Nasal cavity respiratory epithelium epithelial cell of viscerocranial mucosa (primary cell): ENCODE data around the gene SULT1B1. TPM values are rescaled to one million over a fixed set of nuclear protein-coding genes. Genes with fewer than 3 reads are reported as not detected.

Source experiments
- total RNA-seq: library from RNA; depleted of rRNA; stranded (reverse); fragments of >200 nt; gene quantifications from 2 replicates; pipeline ENCODE4 v1.2.3, GENCODE V29; 2014

Gene SULT1B1
- total RNA-seq = under 0.01 and 0.28 TPM in 2 replicates

GRCh38 chr4:69760455-69760854 is at the start of gene SULT1B1:
TSS of gene SULT1B1 (minus strand) at chr4:69760620. CDS start at chr4:69755217, 5,403 bp downstream.

Other genes with a start within 250 kb of the SULT1B1 start
- gene UGT2A2, start 121.0 kb downstream of the SULT1B1 start, total RNA-seq = not detected in 2 replicates
- gene UGT2A1, start 107.4 kb downstream of the SULT1B1 start, total RNA-seq = not detected in 2 replicates
- gene SULT1E1, start 99.5 kb upstream of the SULT1B1 start, total RNA-seq = 0.64 and 3.8 TPM in 2 replicates
- not detected in 2 replicates for gene CSN1S1, start 170.4 kb upstream of the SULT1B1 start, total RNA-seq
- not detected in 2 replicates for gene CSN2, start 205.1 kb upstream of the SULT1B1 start, total RNA-seq
- not detected in 2 replicates for gene STATH, start 235.3 kb upstream of the SULT1B1 start, total RNA-seq